ENCODE data around the gene TRABD2B. TPM values are rescaled to one million over a fixed set of nuclear protein-coding genes. Genes with fewer than 3 reads are reported as not detected.
A peak's percentile ranks its signal among the peaks of the same experiment; 100 is the strongest.

The TRABD2B gene
- total and polyA plus RNA-seq, 3 experiments from 2014 or later: not detected

- no peaks in the 10 kb centered on the region for H3K9me3 ChIP-seq (ENCODE audit: low read length)
- H3K27me3 ChIP-seq (ENCODE audit: insufficient read depth, low read length, poor library complexity, severe bottlenecking): no peaks in the 10 kb centered on the region
- H3K4me3 ChIP-seq (ENCODE audit: low read length): no peak overlapping the region
- Mint-ChIP-seq H3K36me3 (no peaks in the 10 kb centered on the region), H3K4me3 (no peak overlapping the region), H3K4me1 (no peaks in the 10 kb centered on the region), H3K27ac (no peak overlapping the region), H3K9me3 (no peaks in the 10 kb centered on the region), H3K27me3 (peaks cover 17 to 31% of the 10 kb centered on the region in 2 donors)
- H3K36me3 ChIP-seq (ENCODE audit: insufficient read depth, low read length): no peaks in the 10 kb centered on the region
- ChIA-PET POLR2A (no interaction called here), CTCF (interaction anchor here (1.3 kb wide), 1 partner anchor 12 kb away, joined by 3 read pairs; no protein-coding TSS in a partner anchor)
- no peak overlapping the region for H3K27ac ChIP-seq (ENCODE audit: low read depth, low read length)
- DNase-seq: no peak
- no peaks in the 10 kb centered on the region for H3K4me1 ChIP-seq (ENCODE audit: insufficient read depth, low read length)
Observed at GRCh38 chr1:47756411-47756810, 240.8 kb downstream of the TRABD2B start.

GRCh38 chr1:47756006-47756405 lies 241.2 kb downstream of the TRABD2B start:
- Histone ChIP-seq H3K36me3 (ENCODE audit: insufficient read depth, low read length) (no peaks in the 10 kb centered on the region), H3K9me3 (ENCODE audit: low read length) (no peaks in the 10 kb centered on the region), H3K27me3 (ENCODE audit: insufficient read depth, low read length, poor library complexity, severe bottlenecking) (no peaks in the 10 kb centered on the region), H3K27ac (ENCODE audit: low read depth, low read length) (no peak overlapping the region), H3K4me3 (ENCODE audit: low read length) (no peak overlapping the region), H3K4me1 (ENCODE audit: insufficient read depth, low read length) (no peaks in the 10 kb centered on the region)
- H3K9me3 Mint-ChIP-seq: no peaks in the 10 kb centered on the region
- POLR2A ChIA-PET: no interaction called here
- no peaks in the 10 kb centered on the region for H3K36me3 Mint-ChIP-seq
- DNase-seq: no peak
- H3K4me1 Mint-ChIP-seq: no peaks in the 10 kb centered on the region
- H3K4me3 Mint-ChIP-seq: no peak overlapping the region
- CTCF ChIA-PET: interaction anchor here (1.1 to 1.3 kb wide), 3 partner anchors 8 to 318 kb away, joined by 3 to 4 read pairs (median 3); partner anchors contain the start of gene FOXD2
- H3K27me3 Mint-ChIP-seq: peaks cover 17 to 34% of the 10 kb centered on the region in 2 donors
- no peak overlapping the region for H3K27ac Mint-ChIP-seq

DNA sequence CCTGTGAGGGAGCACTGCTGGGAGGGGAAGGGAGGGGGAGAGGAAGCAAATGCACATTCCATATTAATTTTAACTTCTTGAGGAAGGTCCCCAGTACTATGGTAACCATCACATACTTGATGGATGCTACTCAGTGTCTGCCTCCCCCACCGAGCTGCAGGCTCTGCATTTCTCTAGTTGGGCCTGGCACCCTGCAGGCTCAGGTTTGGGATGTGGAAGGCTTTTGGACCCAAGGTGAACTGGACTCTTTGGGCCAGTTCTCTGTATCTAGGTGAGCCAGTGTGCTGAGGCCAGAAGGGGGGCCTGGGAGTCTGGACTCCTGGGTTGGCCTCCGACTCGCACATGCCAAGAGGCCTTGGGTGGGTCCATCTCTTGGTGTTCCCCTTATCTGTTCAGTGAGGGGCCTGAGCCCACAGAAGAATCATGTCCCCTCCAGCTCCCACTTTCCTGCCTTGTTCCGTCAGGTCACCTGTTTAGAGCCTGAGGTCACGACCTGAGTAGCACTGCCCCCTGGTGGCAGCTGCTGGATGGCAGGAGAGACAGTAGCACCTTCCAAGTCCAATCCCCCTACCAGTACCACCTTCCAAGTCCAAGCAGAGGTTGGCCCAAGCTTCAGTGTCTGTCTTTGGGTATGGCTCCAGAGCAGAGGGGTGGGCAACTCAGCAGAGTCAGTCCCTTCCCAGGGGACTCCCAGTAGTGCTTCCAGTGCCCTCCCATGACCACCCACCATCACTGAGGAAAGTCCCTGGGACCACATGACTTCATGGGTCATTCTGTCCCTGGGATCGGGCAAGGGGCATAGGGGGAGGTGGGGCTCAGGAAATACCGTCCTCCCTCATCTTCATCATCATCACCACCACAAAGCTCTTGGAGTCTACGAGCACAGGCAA lies 241.8 kb downstream of the TRABD2B start:
- no peaks in the 10 kb centered on the region for H3K9me3 ChIP-seq (ENCODE audit: low read length)
- Mint-ChIP-seq H3K27me3 (peaks cover 17 to 37% of the 10 kb centered on the region in 2 donors), H3K4me3 (no peak overlapping the region), H3K4me1 (no peaks in the 10 kb centered on the region), H3K9me3 (no peaks in the 10 kb centered on the region), H3K36me3 (no peaks in the 10 kb centered on the region), H3K27ac (no peak overlapping the region)
- H3K4me1 ChIP-seq (ENCODE audit: insufficient read depth, low read length): no peaks in the 10 kb centered on the region
- CTCF ChIA-PET: interaction anchor here (0.8 to 1.3 kb wide), 4 partner anchors 9 to 563 kb away, joined by 3 to 4 read pairs (median 3); partner anchors contain the start of gene FOXD2
- H3K36me3 ChIP-seq (ENCODE audit: insufficient read depth, low read length): no peaks in the 10 kb centered on the region
- H3K27ac ChIP-seq (ENCODE audit: low read depth, low read length): no peak overlapping the region
- DNase-seq: peak in 3 of 5 donors; percentile 4 to 21 (median 16)
- no peak overlapping the region for H3K4me3 ChIP-seq (ENCODE audit: low read length)
- no peaks in the 10 kb centered on the region for H3K27me3 ChIP-seq (ENCODE audit: insufficient read depth, low read length, poor library complexity, severe bottlenecking)
- POLR2A ChIA-PET: no interaction called here

DNA sequence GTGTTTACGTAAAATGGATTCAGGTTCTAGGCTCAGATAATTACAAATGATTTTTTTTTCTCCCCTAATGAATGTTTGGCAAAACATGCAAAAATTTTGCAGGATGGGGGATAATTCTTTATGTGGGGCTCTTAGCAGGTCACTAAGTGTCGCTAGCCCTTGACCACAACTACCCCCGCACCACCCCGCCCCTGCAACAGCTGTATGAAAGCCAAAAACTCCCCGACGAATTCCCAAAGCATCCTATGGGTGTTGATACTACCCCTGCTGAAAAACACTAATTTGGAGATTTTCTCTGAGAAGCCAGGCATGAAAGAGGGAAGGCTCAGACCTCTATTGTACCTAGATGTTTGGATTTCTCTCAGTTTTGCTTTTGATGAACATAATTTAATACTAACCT lies 243.0 kb downstream of the TRABD2B start:
- Histone ChIP-seq H3K36me3 (ENCODE audit: insufficient read depth, low read length) (no peaks in the 10 kb centered on the region), H3K27ac (ENCODE audit: low read depth, low read length) (no peak overlapping the region), H3K4me3 (ENCODE audit: low read length) (no peak overlapping the region), H3K4me1 (ENCODE audit: insufficient read depth, low read length) (no peaks in the 10 kb centered on the region), H3K27me3 (ENCODE audit: insufficient read depth, low read length, poor library complexity, severe bottlenecking) (no peaks in the 10 kb centered on the region), H3K9me3 (ENCODE audit: low read length) (no peaks in the 10 kb centered on the region)
- POLR2A ChIA-PET: no interaction called here
- Mint-ChIP-seq H3K4me1 (no peaks in the 10 kb centered on the region), H3K4me3 (no peak overlapping the region), H3K9me3 (no peaks in the 10 kb centered on the region), H3K36me3 (no peaks in the 10 kb centered on the region), H3K27me3 (peaks cover 13 to 30% of the 10 kb centered on the region in 2 donors), H3K27ac (no peak overlapping the region)
- CTCF ChIA-PET: no interaction called here
- DNase-seq: no peak

DNA sequence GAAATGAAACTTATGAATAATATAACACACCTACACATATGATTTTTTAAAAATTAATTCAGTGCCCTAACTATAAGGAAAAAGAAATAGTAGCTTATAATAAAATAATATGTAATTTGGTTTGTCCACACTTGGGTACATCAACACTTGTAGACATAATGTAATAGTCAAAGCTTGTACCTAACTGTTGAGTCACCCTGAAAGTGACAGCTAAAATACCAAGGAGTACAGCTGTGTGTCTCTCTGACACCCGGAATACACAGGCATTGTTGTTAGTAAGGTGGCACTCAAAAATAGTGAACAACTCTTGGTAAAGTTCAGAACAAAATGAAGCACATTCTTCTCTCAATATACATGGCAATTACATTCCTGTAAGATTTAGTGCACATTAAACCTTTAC lies 243.4 kb downstream of the TRABD2B start:
- POLR2A ChIA-PET: no interaction called here
- no peaks in the 10 kb centered on the region for H3K36me3 Mint-ChIP-seq
- CTCF ChIA-PET: no interaction called here

DNA sequence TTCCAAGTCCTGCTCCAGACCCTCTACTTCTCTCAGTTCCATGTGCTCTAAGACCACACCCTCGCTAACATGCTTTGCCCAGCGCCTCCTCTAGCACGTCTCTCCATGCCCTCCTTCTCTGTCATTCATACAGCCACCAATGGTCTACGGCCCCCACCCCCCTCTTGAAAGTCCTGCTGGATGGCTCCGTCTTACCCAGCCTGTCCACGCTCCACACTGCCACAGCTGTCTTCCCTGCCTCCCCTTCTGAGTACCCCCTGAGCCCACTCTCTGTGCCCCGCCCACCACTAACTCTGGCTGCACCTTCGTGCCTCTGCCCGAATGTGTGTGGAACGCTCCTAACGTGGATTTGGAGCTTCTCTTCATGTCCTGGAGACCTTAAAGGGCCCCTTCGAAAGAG lies 244.6 kb downstream of the TRABD2B start:
- no peaks in the 10 kb centered on the region for H3K36me3 Mint-ChIP-seq
- Histone ChIP-seq H3K36me3 (ENCODE audit: insufficient read depth, low read length) (no peaks in the 10 kb centered on the region), H3K9me3 (ENCODE audit: low read length) (no peaks in the 10 kb centered on the region), H3K27ac (ENCODE audit: low read depth, low read length) (no peak overlapping the region), H3K27me3 (ENCODE audit: insufficient read depth, low read length, poor library complexity, severe bottlenecking) (no peaks in the 10 kb centered on the region), H3K4me1 (ENCODE audit: insufficient read depth, low read length) (no peaks in the 10 kb centered on the region), H3K4me3 (ENCODE audit: low read length) (no peak overlapping the region)
- no peak for DNase-seq
- H3K4me3 Mint-ChIP-seq: no peak overlapping the region
- ChIA-PET CTCF (no interaction called here), POLR2A (no interaction called here)
- no peaks in the 10 kb centered on the region for H3K4me1 Mint-ChIP-seq
- no peak overlapping the region for H3K27ac Mint-ChIP-seq
- peaks cover 9 to 24% of the 10 kb centered on the region in 2 donors for H3K27me3 Mint-ChIP-seq
- H3K9me3 Mint-ChIP-seq: no peaks in the 10 kb centered on the region

More for the DNA sequence above, 243.4 kb downstream of the TRABD2B start:
- H3K4me1 Mint-ChIP-seq: no peaks in the 10 kb centered on the region
- H3K4me3 Mint-ChIP-seq: no peak overlapping the region
- H3K27me3 ChIP-seq (ENCODE audit: insufficient read depth, low read length, poor library complexity, severe bottlenecking): no peaks in the 10 kb centered on the region
- no peaks in the 10 kb centered on the region for H3K36me3 ChIP-seq (ENCODE audit: insufficient read depth, low read length)
- peaks cover 13 to 29% of the 10 kb centered on the region in 2 donors for H3K27me3 Mint-ChIP-seq
- no peaks in the 10 kb centered on the region for H3K9me3 Mint-ChIP-seq
- no peak overlapping the region for H3K4me3 ChIP-seq (ENCODE audit: low read length)
- no peaks in the 10 kb centered on the region for H3K9me3 ChIP-seq (ENCODE audit: low read length)
- H3K27ac Mint-ChIP-seq: no peak overlapping the region
- no peak overlapping the region for H3K27ac ChIP-seq (ENCODE audit: low read depth, low read length)
- no peaks in the 10 kb centered on the region for H3K4me1 ChIP-seq (ENCODE audit: insufficient read depth, low read length)
- no peak for DNase-seq

DNA sequence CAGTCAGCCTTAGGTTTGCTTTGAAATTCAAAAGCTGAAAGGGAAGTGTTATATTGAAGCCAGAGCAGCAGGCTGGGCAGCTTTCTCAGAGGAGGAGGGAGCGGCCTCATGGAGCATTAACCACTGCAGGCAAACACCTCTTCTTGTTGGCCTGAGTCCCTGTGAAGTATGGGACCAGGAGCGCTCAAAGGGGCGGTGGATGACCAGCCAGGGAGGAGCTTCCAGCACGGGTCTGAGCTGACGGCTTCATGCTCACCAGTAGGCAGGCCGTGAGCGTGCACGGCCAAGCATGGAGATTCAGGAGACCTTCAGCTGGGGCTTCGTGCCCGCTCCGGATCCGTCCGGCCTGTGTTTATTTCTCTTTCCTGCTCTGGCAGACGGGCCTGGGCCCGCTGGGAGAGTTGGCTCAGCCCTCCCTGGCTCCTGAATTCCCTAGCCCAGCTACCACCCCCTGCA lies 245.2 kb downstream of the TRABD2B start:
- Mint-ChIP-seq H3K4me3 (no peak overlapping the region), H3K27me3 (peaks cover 10 to 23% of the 10 kb centered on the region in 2 donors), H3K9me3 (no peaks in the 10 kb centered on the region), H3K36me3 (no peaks in the 10 kb centered on the region), H3K27ac (no peak overlapping the region), H3K4me1 (no peaks in the 10 kb centered on the region)
- POLR2A ChIA-PET: no interaction called here
- H3K36me3 ChIP-seq (ENCODE audit: insufficient read depth, low read length): no peaks in the 10 kb centered on the region
- no peak for DNase-seq
- H3K27me3 ChIP-seq (ENCODE audit: insufficient read depth, low read length, poor library complexity, severe bottlenecking): no peaks in the 10 kb centered on the region
- H3K9me3 ChIP-seq (ENCODE audit: low read length): no peaks in the 10 kb centered on the region
- no peak overlapping the region for H3K27ac ChIP-seq (ENCODE audit: low read depth, low read length)
- no peak overlapping the region for H3K4me3 ChIP-seq (ENCODE audit: low read length)
- no peaks in the 10 kb centered on the region for H3K4me1 ChIP-seq (ENCODE audit: insufficient read depth, low read length)
- CTCF ChIA-PET: no interaction called here

DNA sequence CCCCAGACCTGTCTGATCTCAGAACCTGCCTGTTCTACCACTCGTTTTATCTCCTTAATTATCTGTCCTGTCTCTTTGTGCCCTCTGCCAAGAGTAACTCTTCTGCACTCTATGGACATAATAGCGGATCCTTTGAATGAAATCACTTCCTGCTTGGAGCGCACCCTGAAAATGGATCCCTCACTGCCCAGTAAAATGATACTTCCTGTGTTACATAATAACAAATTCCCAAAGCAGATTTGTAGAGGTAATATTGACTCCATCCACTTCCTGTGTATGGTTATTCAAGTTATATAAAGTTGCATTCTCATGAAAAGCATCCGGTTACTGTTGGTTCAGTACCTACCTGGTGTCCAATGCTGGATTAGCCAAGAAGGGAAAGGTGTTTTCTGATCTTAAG lies 246.0 kb downstream of the TRABD2B start:
- CTCF ChIA-PET: no interaction called here
- no peaks in the 10 kb centered on the region for H3K36me3 Mint-ChIP-seq
- Histone ChIP-seq H3K36me3 (ENCODE audit: insufficient read depth, low read length) (no peaks in the 10 kb centered on the region), H3K4me3 (ENCODE audit: low read length) (no peak overlapping the region), H3K27ac (ENCODE audit: low read depth, low read length) (no peak overlapping the region), H3K27me3 (ENCODE audit: insufficient read depth, low read length, poor library complexity, severe bottlenecking) (no peaks in the 10 kb centered on the region), H3K4me1 (ENCODE audit: insufficient read depth, low read length) (no peaks in the 10 kb centered on the region), H3K9me3 (ENCODE audit: low read length) (no peaks in the 10 kb centered on the region)
- DNase-seq: no peak
- no peak overlapping the region for H3K27ac Mint-ChIP-seq
- POLR2A ChIA-PET: no interaction called here
- peaks cover 14 to 24% of the 10 kb centered on the region in 2 donors for H3K27me3 Mint-ChIP-seq
- H3K4me3 Mint-ChIP-seq: no peak overlapping the region
- H3K4me1 Mint-ChIP-seq: no peaks in the 10 kb centered on the region
- no peaks in the 10 kb centered on the region for H3K9me3 Mint-ChIP-seq

Data from CD8-positive, alpha-beta memory T cell (primary cell).